H1 (cell line): ENCODE data around the gene LCOR. TPM values are rescaled to one million over a fixed set of nuclear protein-coding genes. Genes with fewer than 3 reads are reported as not detected.

Source experiments
- CTCF ChIA-PET: fragments of 300-600 bp; sonication (Branson Sonifier 250); formaldehyde crosslinking; loops from one replicate; lab custom pipeline; 2021; ENCODE audit not compliant: partially characterized antibody; lab: Charles Lee
- POLR2A ChIA-PET: fragments of 300-600 bp; sonication (Branson Sonifier 250); formaldehyde crosslinking; loops from one replicate; lab custom pipeline; 2021; ENCODE audit warnings: inconsistent platforms; ENCODE audit not compliant: partially characterized antibody; lab: Charles Lee
- DNase-seq, 2 experiments: peaks; one replicate each; pipeline versions ENCODE4 v3.0.0 to v3.0.0-alpha.2; 2010 to 2022; ENCODE audit warnings: low spot score in 2 of 2, low read depth in 1 of 2, mixed read lengths in 1 of 2
- FAIRE-seq: peaks from 2 replicates; lab custom pipeline; 2011; peaks lifted over from hg19 to GRCh38; lab: Jason Lieb, UNC
- H2AFZ ChIP-seq: 2 replicates; pipeline ENCODE4 v1.8.1; 2012; ENCODE audit warnings: low read length, inconsistent platforms
- H2AK5ac ChIP-seq: 2 replicates; pipeline ENCODE4 v1.6.1; 2013; ENCODE audit warnings: low read depth, low read length
- H2BK120ac ChIP-seq: replicated peaks from 2 replicates; pipeline ENCODE3; 2013; ENCODE audit warnings: low read depth, low read length, inconsistent platforms
- H2BK12ac ChIP-seq: 2 replicates; pipeline ENCODE4 v1.6.1; 2013; ENCODE audit warnings: low read depth, low read length
- H2BK15ac ChIP-seq: 2 replicates; pipeline ENCODE4 v1.6.1; 2013; ENCODE audit warnings: low read length
- H2BK20ac ChIP-seq: 2 replicates; pipeline ENCODE4 v1.6.1; 2013; ENCODE audit warnings: low read length
- H2BK5ac ChIP-seq: 2 replicates; pipeline ENCODE4 v1.6.1; 2013; ENCODE audit warnings: low read depth, low read length
- H3K14ac ChIP-seq: 2 replicates; pipeline ENCODE4 v1.6.1; 2013; ENCODE audit warnings: inconsistent platforms; ENCODE audit not compliant: insufficient read length
- H3K18ac ChIP-seq: 2 replicates; pipeline ENCODE4 v1.6.1; 2013; ENCODE audit warnings: low read length; ENCODE audit errors: extremely low read depth
- H3K23ac ChIP-seq: 2 replicates; pipeline ENCODE4 v1.6.1; 2013; ENCODE audit warnings: inconsistent platforms; ENCODE audit not compliant: insufficient read length
- H3K23me2 ChIP-seq: 2 replicates; pipeline ENCODE4 v1.6.1; 2013; ENCODE audit warnings: low read depth, low read length
- H3K27ac ChIP-seq: 2 replicates; pipeline ENCODE4 v1.6.1; 2011; ENCODE audit warnings: low read depth, low read length, inconsistent platforms
- H3K27me3 ChIP-seq, 4 experiments: replicated peaks in 1 of 4; 1 replicate in 1 of 4; 2 replicates in 3 of 4; pipeline versions ENCODE4 v1.6.1 to v1.8.1; 2011 to 2013; ENCODE audit warnings: low read length in 3 of 4, mild to moderate bottlenecking in 3 of 4, inconsistent platforms in 2 of 4, mixed read lengths in 2 of 4, moderate library complexity in 1 of 4; ENCODE audit not compliant: control insufficient read depth in 3 of 4, insufficient read depth in 3 of 4; ENCODE audit errors: extremely low read depth in 1 of 4
- H3K36me3 ChIP-seq, 4 experiments: 2 replicates each; pipeline versions ENCODE4 v1.6.1 to v1.8.1; 2011 to 2013; ENCODE audit warnings: mild to moderate bottlenecking in 4 of 4, low read length in 3 of 4, moderate library complexity in 2 of 4, control low read depth in 1 of 4, inconsistent platforms in 1 of 4; ENCODE audit not compliant: insufficient read depth in 4 of 4, control insufficient read depth in 2 of 4
- H3K4ac ChIP-seq: replicated peaks from 2 replicates; pipeline ENCODE3; 2013; ENCODE audit warnings: low read length, low read depth, mixed read lengths, inconsistent platforms; ENCODE audit not compliant: insufficient read length
- H3K4me1 ChIP-seq, 4 experiments: replicated peaks in 1 of 4; 1 replicate in 1 of 4; 2 replicates in 3 of 4; pipeline versions ENCODE4 v1.6.1 to v1.8.1; 2011 to 2013; ENCODE audit warnings: low read length in 3 of 4, inconsistent platforms in 2 of 4, mixed read lengths in 1 of 4; ENCODE audit not compliant: insufficient read depth in 4 of 4, control insufficient read depth in 3 of 4
- H3K4me2 ChIP-seq, 2 experiments: 2 replicates each; pipeline versions ENCODE4 v1.6.1 to v1.8.1; 2011 to 2013; ENCODE audit warnings: low read depth in 2 of 2, low read length in 2 of 2, control low read depth in 1 of 2, inconsistent platforms in 1 of 2, mild to moderate bottlenecking in 1 of 2; ENCODE audit not compliant: insufficient read depth in 1 of 2
- H3K4me3 ChIP-seq, 4 experiments: fragments of 200-600, 300-600 bp in 1 of 4; sonication (generic), shearing (Covaris generic), sonication (Bioruptor Twin) in 1 of 4; 2 replicates each; pipeline versions ENCODE4 v1.5.1 to v1.8.1; 2011 to 2016; ENCODE audit warnings: low read length in 4 of 4, low read depth in 3 of 4, control low read depth in 2 of 4, inconsistent platforms in 2 of 4, mild to moderate bottlenecking in 2 of 4, mixed read lengths in 1 of 4, moderate library complexity in 1 of 4; ENCODE audit not compliant: insufficient read depth in 2 of 4; ENCODE audit errors: extremely low read depth in 1 of 4
- H3K56ac ChIP-seq: replicated peaks from 2 replicates; pipeline ENCODE3; 2013; ENCODE audit warnings: low read depth, mild to moderate bottlenecking, mixed read lengths, low read length, inconsistent platforms; ENCODE audit not compliant: insufficient read length
- H3K79me1 ChIP-seq: 2 replicates; pipeline ENCODE4 v1.6.1; 2013; ENCODE audit warnings: low read depth, low read length, control low read depth
- H3K79me2 ChIP-seq, 2 experiments: 2 replicates each; pipeline versions ENCODE4 v1.6.1 to v1.8.1; 2012 to 2013; ENCODE audit warnings: low read length in 2 of 2, mild to moderate bottlenecking in 2 of 2, inconsistent platforms in 1 of 2; ENCODE audit not compliant: insufficient read depth in 2 of 2, control insufficient read depth in 1 of 2
- H3K9ac ChIP-seq, 4 experiments: replicated peaks in 1 of 4; 1 replicate in 1 of 4; 2 replicates in 3 of 4; pipeline versions ENCODE4 v1.6.1 to v1.8.1; 2011 to 2013; ENCODE audit warnings: low read depth in 3 of 4, low read length in 3 of 4, control low read depth in 2 of 4, mild to moderate bottlenecking in 2 of 4, moderate library complexity in 2 of 4, inconsistent platforms in 1 of 4; ENCODE audit errors: extremely low read depth in 1 of 4
- H3K9me3 ChIP-seq, 2 experiments: 2 replicates each; pipeline versions ENCODE4 v1.6.1 to v1.8.1; 2012 to 2013; ENCODE audit warnings: mild to moderate bottlenecking in 2 of 2, moderate library complexity in 2 of 2, control low read depth in 1 of 2, inconsistent platforms in 1 of 2, low read depth in 1 of 2, low read length in 1 of 2, mixed read lengths in 1 of 2; ENCODE audit not compliant: insufficient read depth in 2 of 2
- H4K20me1 ChIP-seq, 2 experiments: replicated peaks in 1 of 2; 2 replicates each; pipeline versions ENCODE3 to v1.8.1; 2011 to 2013; ENCODE audit warnings: inconsistent platforms in 2 of 2, low read length in 2 of 2, mild to moderate bottlenecking in 1 of 2; ENCODE audit not compliant: insufficient read depth in 2 of 2, control insufficient read depth in 1 of 2
- H4K5ac ChIP-seq: 2 replicates; pipeline ENCODE4 v1.6.1; 2013; ENCODE audit warnings: low read length, low read depth, mixed read lengths, inconsistent platforms; ENCODE audit not compliant: insufficient read length
- H4K8ac ChIP-seq: 2 replicates; pipeline ENCODE4 v1.8.0; 2013; ENCODE audit warnings: mild to moderate bottlenecking, moderate library complexity, low read length, inconsistent platforms; ENCODE audit not compliant: insufficient read depth; ENCODE audit errors: extremely low read depth
- H4K91ac ChIP-seq: replicated peaks from 2 replicates; pipeline ENCODE3; 2013; ENCODE audit warnings: low read length, mixed read lengths, inconsistent platforms; ENCODE audit not compliant: insufficient read length
- CTBP2 ChIP-seq: IDR thresholded peaks from 2 replicates; pipeline ENCODE4 v1.7.0; 2011; ENCODE audit warnings: borderline replicate concordance, mild to moderate bottlenecking, moderate library complexity, mixed read lengths, low read length; ENCODE audit not compliant: insufficient read depth, insufficient read length
- CTCF ChIP-seq, 3 experiments: IDR thresholded peaks; 1 replicate in 2 of 3; 2 replicates in 1 of 3; pipeline versions ENCODE4 v1.5.1 to v1.6.1; 2011; ENCODE audit warnings: low read length in 3 of 3, mild to moderate bottlenecking in 3 of 3, inconsistent platforms in 2 of 3, low read depth in 1 of 3, moderate library complexity in 1 of 3; ENCODE audit not compliant: insufficient read depth in 1 of 3; ENCODE audit errors: control extremely low read depth in 1 of 3
- MAFK ChIP-seq: IDR thresholded peaks from 2 replicates; pipeline ENCODE4 v1.6.1; 2012; ENCODE audit warnings: low read depth, mild to moderate bottlenecking, improper control_type of control experiment, low read length
- PHF8 ChIP-seq: fragments of 200-600 bp; sonication (generic); conservative IDR thresholded peaks from 2 replicates; pipeline ENCODE4 v1.7.1; 2012; ENCODE audit warnings: low read depth, mild to moderate bottlenecking, inconsistent platforms, low read length, moderate library complexity
- SIN3A ChIP-seq, 2 experiments: IDR thresholded peaks in 1 of 2; conservative IDR thresholded peaks in 1 of 2; 2 replicates each; pipeline ENCODE4 v1.6.1; 2011 to 2012; ENCODE audit warnings: low read length in 2 of 2, improper control_type of control experiment in 1 of 2, low read depth in 1 of 2, mild to moderate bottlenecking in 1 of 2
- SP1 ChIP-seq: IDR thresholded peaks from 2 replicates; pipeline ENCODE4 v1.6.1; 2011; ENCODE audit warnings: low read depth, low read length
- TBP ChIP-seq: IDR thresholded peaks from 2 replicates; pipeline ENCODE4 v1.6.1; 2011; ENCODE audit warnings: low read depth, low read length, improper control_type of control experiment
- ZNF274 ChIP-seq: IDR thresholded peaks from 2 replicates; pipeline ENCODE4 v1.7.0; 2012; ENCODE audit warnings: low read length, borderline replicate concordance; ENCODE audit errors: extremely low read depth
- WGBS, 2 experiments: shearing (Covaris generic) in 1 of 2; methylation state at CpG; one replicate each; pipeline versions ENCODE4 v1.1.6 to v1.1.7; 2013 to 2015; ENCODE audit warnings: low lambda C conversion rate in 2 of 2, mixed read lengths in 2 of 2, inconsistent platforms in 1 of 2, low coverage in 1 of 2, missing lambda C conversion rate in 1 of 2; ENCODE audit not compliant: insufficient replicate concordance in 2 of 2, insufficient coverage in 1 of 2, insufficient read length in 1 of 2; ENCODE audit errors: extremely low coverage in 1 of 2, missing lambda C conversion rate in 1 of 2; 5-methylcytosine and 5-hydroxymethylcytosine counted together
- polyA plus RNA-seq, 7 experiments: library from polyadenylated mRNA; depleted of rRNA in 3 of 7; stranded (reverse) in 5 of 7; unstranded in 2 of 7; fragments of >200 nt in 5 of 7; fragments of 200-250 nt in 2 of 7; gene quantifications; 1 replicate in 5 of 7; 2 replicates in 1 of 7; 4 replicates in 1 of 7; pipeline versions ENCODE4 v1.2.1 to v1.2.3, GENCODE V29; 2011 to 2013; ENCODE audit warnings: missing spikeins in 2 of 7, mixed read lengths in 2 of 7
- total RNA-seq: library from RNA; stranded (reverse); fragmentation: NEBNext Ultra II Directional; extraction: Animal tissue kit (Norgen Biotek cat#: 25700); gene quantifications from 2 replicates; pipeline ENCODE4 v1.2.1, GENCODE V29; 2021

LCOR gene
- total and polyA plus RNA-seq, 2 of the 8 experiments (the other 6 are each of a cell fraction or from before 2014, with no cell fraction given), result 4.7 to 25.5 TPM

GRCh38 chr10:97032624-97033023 lies 200.5 kb downstream of the LCOR start:
- Histone ChIP-seq H2BK15ac (no peak overlapping the region), H3K4me2 (peak overlapping the region; percentile 10 to 38; a peak in 2 of 4 replicates), H3K27ac (no peak overlapping the region), H2AFZ (peak overlapping the region; percentile 65; the same call in 1 of the 2 replicates), H4K20me1 (no peaks in the 10 kb centered on the region), H3K79me2 (no peaks in the 10 kb centered on the region), H3K14ac (no peak overlapping the region), H3K4ac (no peak overlapping the region), H4K91ac (no peak overlapping the region), H2BK5ac (no peak overlapping the region), H3K23me2 (no peaks in the 10 kb centered on the region; the same call in 1 of the 2 replicates), H4K8ac (no peak overlapping the region; the same call in 1 of the 2 replicates), H3K18ac (no peak overlapping the region; the same call in 1 of the 2 replicates), H3K9ac (no peak overlapping the region), H3K4me3 (no peak overlapping the region; a peak in 1 of 8 replicates), H3K4me1 (peaks cover 4 to 15% (median 7%) of the 10 kb centered on the region in 4 experiments; a peak in 6 of 7 replicates), H2BK20ac (no peak overlapping the region), H2BK12ac (no peak overlapping the region), H3K36me3 (no peaks in the 10 kb centered on the region), H2AK5ac (no peak overlapping the region), H4K5ac (no peak overlapping the region), H3K27me3 (no peaks in the 10 kb centered on the region; a peak in 1 of 7 replicates), H3K9me3 (no peaks in the 10 kb centered on the region), H3K79me1 (no peaks in the 10 kb centered on the region), H3K23ac (no peak overlapping the region), H3K56ac (no peak overlapping the region), H2BK120ac (no peak overlapping the region)
- ChIA-PET CTCF (interaction anchor here (0.6 to 9.9 kb wide), 13 partner anchors 9 to 563 kb away, joined by 3 to 129 read pairs (median 4); no protein-coding TSS in a partner anchor), POLR2A (interaction anchor here (0.7 kb wide), 1 partner anchor 14 kb away, joined by 3 read pairs; no protein-coding TSS in a partner anchor)
- WGBS, 2 experiments, result 55% methylated on average over 6 of the region's 7 CpGs; no CpG with 5 or more reads in 1 of the 2 experiments
- FAIRE-seq (no peak), DNase-seq (no peak)
- TF ChIP-seq SIN3A (conservative IDR thresholded peaks at IDR 0.05 in 1 of 2, IDR thresholded peaks at IDR 0.05 in 1 of 2; ENCODE audit: low read depth in 1 of 2, low read length in 2 of 2) (no peak), SP1 (no peak), TBP (no peak), CTBP2 (no peak), ZNF274 (no peak), MAFK (no peak), CTCF (IDR thresholded peaks at IDR 0.05; ENCODE audit: control extremely low read depth in 1 of 3, insufficient read depth in 1 of 3, low read depth in 1 of 3, low read length in 3 of 3) (no peak), PHF8 (no peak)
